CD4-positive, alpha-beta T cell treated with Interleukin-21 for 1 hour (primary cell): ENCODE data around the gene C19orf12.
A peak's percentile ranks its signal among the peaks of the same experiment; 100 is the strongest.

ENCODE experiments used
- DNase-seq: peaks from one replicate; pipeline ENCODE4 v3.0.0-alpha.2; 2020

C19orf12 gene

GRCh38 chr19:29695765-29696564 lies 19.1 kb downstream of the C19orf12 start:
- DNase-seq = no peak

DNA sequence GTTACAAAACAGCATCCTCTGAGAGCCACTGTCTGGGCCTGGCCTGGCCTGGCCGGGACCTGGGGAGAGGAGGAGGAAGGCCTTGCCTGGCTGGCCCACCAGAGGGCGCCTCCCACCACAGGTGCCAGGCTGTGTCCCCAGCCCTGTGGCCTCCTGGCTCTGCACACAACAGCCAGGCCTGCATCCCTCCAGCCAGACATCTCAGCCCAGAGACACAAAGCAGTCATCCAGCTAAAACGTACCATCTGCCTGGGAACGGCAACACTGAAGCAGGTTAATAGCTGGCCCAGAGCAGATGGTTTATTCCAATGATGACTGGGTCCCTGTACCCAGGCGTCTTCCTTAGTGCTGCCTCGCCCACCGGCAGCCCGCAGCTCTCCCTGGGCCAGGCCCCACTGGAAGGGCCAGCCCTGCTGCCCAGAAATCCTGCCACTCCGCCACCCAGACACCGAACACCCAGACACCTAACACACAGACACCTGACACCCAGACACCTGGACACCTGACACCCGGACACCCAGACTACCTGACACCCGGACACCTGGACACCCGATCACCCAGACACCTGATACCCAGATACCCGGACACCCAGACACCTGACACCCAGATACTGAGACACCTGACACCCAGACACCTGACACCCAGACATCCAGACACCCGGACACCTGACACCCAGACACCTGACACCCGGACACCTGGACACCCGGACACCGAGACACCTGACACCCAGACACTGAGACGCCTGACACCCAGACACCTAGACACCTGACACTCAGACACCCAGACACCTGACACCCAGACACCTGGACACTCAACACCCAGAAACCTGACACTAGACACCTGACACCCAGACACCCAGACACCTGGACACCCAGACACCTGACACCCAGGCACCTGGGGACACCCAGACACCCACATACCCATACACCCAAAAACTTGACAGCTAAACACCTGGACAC lies 20.1 kb downstream of the C19orf12 start:
- DNase-seq = peak; percentile 83

DNA sequence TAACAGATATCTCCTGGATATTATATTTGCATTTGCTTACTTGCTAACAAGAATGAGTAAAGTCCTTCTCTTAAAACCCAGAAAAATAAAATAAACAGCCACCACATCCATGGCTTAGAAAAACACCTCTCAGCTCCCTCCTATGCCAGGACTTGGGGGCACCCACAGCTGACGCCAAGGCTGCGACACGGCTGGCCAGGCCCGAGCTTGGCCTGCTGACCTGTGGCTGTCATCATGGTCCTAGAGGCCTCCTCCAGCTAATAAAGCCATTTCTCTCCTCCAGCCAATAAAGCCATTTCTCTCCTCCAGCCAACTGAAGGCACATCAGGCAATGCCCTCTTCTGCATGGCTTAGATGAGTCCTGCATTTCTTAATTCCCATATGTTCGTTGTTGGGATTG lies 20.9 kb downstream of the C19orf12 start:
- DNase-seq = no peak

GRCh38 chr19:29690842-29691241 lies 24.2 kb downstream of the C19orf12 start:
- DNase-seq = peak; percentile 79

DNA sequence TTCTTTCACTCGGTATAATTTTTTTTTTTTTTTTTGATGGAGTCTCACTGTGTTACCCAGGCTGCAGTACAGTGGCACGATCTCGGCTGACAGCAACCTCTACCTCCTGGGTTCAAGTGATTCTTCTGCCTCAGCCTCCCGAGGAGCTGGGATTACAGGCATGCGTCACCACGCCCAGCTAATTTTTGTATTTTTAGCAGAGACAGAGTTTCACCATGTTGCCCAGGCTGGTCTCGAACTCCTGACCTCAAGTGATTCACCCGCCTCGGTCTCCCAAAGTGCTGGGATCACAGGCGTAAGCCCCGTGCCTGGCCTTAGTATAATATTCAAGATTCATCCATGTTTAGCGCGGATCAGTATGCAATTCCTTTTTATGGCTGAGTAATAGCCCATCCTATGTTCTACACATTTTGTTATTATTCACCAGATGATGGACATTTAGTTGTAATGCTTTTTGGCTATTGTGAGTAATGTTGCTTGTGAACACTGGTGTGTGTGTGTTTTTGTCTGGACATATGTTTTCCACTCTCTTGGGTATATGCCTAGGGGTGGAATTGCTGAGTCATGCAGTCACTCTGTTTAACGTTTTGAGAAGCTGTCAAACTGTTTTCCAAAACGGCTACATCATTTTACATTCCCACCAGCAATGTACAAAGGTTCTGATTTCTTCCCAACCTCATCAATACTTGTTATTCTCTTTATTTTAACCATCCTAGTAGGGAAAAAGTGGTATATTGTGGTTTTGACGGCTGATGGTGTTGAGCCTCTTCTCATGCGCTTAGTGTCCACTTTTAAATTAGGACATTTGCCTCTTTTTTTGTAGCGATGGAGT lies 26.9 kb downstream of the C19orf12 start:
- DNase-seq = no peak

DNA sequence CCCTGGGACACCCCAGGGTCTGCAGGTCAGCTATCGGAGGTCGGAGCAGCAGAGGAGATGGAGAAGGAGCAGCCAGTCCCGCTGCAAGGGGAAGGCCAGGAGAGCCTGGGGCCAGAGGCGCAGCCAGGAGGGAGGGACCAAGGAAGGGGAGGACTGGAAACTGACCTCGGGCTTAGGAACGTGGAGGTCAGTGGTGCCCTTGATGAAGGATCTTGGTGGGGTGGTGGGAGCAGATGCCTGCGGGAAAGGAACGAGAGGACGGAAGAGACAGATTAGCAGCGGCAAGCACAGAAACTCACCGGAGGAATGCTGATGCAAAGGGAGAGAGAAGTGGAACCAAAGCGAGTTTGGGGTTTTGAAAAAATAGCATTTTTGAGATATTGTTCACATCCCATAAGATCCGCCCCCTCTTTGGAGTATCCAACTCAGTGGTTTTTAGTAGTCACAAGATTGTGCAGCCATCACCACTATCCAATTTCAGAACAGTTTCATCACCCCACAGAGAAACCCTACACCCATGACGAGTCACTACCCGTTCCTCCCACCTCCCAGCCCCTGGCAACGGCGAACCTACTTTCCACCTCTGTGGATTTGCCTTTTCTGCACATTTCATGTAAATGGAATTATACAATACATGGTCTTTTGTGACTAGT lies 27.7 kb downstream of the C19orf12 start:
- DNase-seq = no peak

DNA sequence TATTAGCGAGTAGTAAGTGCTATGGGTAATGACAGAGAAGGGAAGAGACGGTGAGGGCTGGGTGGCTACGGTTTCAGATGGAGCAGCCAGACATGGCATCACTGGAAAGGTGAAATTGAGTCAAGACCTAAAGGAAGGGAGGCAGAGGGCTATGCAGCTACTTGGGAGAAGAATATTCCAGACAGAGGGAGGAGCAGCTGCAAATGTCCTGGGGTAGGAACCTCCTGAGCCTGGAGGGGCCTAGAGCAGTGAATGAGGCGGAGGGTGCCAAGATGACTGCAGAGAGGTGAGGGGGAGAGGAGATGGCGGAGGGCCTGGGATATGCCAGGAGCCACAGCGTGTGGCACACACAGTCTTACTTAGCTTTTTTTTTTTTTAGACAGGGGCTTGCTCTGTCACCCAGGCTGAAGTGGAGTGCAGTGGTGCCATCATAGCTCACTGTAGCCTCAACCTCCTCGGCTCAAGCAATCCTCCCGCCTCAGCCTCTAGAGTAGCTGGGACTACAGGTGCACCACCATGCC lies 28.7 kb downstream of the C19orf12 start:
- no peak for DNase-seq

DNA sequence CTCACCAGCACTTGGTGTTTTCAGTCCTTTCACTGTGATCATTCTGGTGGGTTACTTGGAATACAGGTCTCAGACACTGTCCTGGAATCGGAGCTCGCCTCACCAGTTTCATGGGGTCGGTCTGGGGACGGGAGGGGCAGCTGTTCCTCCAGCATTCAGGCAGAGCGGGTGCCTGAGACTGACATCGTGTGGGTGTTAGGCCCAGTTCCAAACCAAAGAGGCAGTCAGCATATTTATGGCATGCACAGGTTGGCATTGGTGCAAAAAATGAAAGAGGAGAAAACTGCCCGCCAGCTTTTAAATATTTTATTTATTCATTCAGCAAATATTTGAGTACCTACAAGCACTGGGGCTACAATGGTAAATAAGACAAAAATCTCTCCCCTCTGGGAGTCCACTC lies 29.7 kb downstream of the C19orf12 start:
- no peak for DNase-seq

DNA sequence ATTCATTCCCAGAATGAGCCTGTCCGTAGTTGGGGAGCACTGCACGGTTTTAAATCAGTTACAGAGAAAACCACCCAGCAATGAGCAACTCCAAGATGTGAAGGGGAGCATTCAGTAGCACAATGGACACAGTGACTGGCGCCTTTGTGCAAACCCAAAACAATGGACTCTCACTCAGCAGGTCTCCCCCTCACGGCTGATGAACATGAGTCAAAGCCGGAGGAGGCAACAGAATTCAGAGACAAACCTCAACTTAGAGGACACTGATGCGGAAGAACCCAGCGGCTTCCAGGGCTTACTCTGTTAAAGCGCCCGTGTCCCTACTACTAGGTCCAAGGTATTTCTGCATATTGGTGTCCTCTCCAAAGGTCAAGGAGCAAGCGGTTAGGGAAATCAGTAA lies 32.1 kb downstream of the C19orf12 start:
- DNase-seq = no peak

DNA sequence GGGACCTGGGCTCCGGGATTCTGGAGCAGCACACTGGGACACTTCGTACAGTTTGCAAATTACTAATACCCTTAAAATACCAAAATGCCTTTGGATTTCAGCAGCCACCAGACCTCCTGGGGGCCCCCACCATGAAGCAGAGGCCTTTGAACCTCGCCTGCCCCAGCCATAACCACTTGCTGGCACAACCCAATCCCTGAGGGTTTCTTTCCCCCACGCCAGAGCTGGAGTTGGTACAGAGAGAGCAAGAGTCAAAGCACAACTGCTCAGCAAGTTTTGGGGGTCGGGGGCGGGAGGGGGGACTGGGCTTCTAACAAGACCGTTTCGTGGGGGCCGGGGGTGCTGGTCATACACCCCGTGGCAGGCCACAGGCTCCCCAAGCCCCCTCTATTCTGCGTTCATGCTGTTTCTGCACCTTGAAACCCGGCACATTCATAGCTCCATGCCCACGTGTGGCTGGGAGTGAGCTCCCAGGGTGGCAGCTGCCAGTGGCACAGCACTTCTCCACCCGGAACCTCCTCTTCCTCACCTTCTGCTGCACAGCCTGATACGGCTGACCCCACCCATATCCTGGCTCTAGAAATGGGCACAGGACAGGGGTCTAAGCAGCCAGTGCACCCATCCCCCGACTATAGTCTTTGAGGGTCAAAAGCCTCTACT lies 32.7 kb downstream of the C19orf12 start:
- no peak for DNase-seq

DNA sequence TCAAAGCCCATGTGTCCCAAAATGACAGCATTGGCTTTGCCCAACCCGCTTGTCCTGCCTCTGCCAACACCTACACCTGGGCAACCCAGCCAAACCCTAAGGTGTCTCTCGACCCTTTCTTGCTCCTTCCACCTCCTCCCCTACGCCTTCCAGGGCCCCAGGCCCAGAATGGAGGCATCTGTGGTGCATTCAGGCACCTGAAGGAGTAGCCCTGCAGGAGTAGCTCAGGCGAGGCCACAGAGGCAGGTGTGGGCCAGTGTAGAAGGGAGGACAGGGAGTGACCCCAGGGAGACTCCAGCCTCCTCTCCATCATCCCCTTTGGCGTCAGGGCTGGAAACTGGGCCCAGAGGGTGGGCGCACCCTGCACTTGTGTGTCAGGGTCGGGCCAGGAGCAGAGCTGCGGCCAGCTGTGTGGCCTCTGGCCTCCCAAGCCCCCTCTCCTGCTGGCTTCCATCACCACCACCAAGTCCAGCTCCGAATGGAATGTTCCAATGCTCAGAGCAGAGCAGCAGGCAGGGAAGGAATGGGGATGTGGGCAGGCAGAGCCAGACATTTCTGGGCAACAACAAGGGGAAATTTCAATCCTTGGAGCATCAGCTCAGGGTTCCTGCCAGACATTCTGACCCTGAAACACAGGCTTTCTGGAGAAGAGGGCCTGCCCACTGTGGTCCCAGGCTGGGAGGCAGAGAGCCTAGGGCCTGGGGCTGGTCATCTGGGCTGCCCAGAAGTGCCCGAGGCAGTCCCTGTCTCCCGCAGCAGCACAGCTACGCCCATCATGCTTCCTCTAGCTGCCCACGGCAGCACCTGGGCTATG lies 33.4 kb downstream of the C19orf12 start:
- no peak for DNase-seq

- no peak for DNase-seq
Measured at GRCh38 chr19:29680937-29681336, 34.1 kb downstream of the C19orf12 start.

DNA sequence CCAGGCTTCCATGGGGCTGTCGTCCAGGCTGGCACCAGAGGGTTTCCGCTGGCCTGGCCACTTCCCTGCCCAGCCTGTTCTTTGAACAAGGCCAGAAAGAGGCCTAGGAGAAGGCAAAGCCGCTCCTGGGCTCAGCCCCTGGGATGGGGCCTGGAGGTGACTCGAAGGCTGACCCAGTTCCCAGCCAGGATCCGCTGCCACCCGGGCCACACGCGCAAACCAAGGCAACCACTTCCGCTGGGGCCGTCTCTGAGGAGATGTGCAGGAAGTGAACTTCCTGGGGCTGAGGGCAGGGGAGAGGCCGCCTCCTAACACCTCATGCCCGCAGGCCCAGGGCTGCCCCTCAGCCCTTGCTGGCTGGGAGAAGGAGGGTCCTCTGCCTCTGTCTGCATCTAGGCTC lies 34.6 kb downstream of the C19orf12 start:
- peak; percentile 84 for DNase-seq

- DNase-seq = no peak
Measured at GRCh38 chr19:29679598-29680210, 35.4 kb downstream of the C19orf12 start.

- no peak for DNase-seq
Measured at GRCh38 chr19:29678484-29679106, 36.5 kb downstream of the C19orf12 start.

- no peak for DNase-seq
Measured at GRCh38 chr19:29677001-29677817, 37.9 kb downstream of the C19orf12 start.

GRCh38 chr19:29676586-29676985 lies 38.5 kb downstream of the C19orf12 start:
- no peak for DNase-seq

- no peak for DNase-seq
Measured at GRCh38 chr19:29675650-29676186, 39.3 kb downstream of the C19orf12 start.
